ENCODE data around the gene RAB35.

Gene RAB35

DNA sequence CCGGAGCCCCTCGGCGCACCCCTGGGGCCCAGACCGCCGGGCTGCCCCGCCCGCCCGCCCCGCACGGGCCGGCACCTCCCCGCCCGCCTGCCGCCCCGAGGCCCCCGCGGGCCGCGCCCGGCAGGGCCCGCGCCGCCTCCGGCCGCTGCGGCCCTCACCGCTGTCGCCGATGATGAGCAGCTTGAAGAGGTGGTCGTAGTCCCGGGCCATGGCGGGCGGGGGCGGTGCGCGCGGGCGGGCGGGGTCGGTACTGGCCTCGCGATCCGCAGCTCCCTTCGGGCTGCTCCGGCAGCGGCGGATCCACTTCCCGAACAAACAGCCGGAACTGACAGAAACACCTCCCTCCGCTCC lies at the start of gene RAB35:
Gene RAB35, minus strand, starts transcription at position 313 of the 351 bp plus-strand sequence. Its CDS starts 103 bp downstream, at position 210.
- DNase-seq: no peak

DNA sequence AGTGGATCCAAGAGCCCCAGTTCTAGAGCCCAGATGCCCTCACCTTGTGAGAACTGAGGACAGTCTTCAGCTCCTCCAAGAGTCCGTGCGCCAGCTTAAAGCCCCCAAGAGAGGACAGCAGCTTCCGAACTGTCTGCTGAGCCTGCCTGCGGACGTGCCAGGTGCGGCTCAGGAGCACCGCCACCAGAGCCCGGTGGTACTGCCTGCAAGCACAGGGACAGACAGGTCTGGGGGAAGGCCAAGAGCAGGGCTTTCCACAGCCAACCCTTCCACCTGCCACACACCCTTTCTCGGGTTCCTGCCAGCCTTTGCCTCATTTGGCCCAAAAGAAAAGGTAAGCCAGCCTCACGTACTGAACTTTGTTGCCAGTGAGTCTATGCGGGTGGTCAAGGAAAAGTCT lies 47.7 kb upstream of the RAB35 start:
- DNase-seq: no peak

DNA sequence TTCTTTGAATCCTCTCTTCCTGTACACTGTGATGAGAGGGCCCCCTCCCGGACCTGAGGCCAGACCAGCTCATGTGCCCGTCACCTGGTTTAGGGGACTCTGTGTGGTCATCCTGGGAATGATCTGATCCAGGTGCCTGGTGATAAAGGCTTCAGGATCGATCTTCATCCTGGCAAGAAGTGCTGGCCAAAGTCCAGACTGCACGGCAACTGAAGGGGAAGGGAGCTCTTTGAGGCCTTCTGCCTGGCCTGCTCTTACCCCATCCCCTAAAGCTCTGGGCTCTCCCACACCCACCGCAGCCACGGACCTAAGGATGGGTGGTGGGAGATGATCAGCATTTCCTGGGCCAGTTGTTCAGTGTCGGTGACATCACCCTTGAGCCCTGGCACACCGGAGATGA lies 46.2 kb upstream of the RAB35 start:
- DNase-seq: no peak

DNA sequence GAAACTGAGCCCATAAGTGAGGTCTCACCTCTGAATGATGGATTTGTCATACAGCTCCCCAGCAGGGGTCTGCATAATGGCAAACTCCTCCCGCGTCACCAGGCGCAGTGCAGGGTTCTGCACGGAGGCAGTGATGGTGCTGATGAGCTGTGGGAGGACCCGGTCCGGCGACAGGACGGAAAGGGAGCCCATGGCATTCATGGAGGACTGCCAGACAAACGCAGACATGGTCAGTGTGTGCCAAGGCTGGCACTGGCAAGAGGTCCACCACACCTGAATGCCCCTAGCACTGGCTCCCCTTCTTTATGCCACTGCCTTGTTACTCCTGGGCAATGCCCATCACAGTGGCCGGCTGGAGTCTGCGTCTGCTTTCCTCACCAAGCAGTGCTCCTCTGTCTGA lies 45.3 kb upstream of the RAB35 start:
- DNase-seq: no peak

DNA sequence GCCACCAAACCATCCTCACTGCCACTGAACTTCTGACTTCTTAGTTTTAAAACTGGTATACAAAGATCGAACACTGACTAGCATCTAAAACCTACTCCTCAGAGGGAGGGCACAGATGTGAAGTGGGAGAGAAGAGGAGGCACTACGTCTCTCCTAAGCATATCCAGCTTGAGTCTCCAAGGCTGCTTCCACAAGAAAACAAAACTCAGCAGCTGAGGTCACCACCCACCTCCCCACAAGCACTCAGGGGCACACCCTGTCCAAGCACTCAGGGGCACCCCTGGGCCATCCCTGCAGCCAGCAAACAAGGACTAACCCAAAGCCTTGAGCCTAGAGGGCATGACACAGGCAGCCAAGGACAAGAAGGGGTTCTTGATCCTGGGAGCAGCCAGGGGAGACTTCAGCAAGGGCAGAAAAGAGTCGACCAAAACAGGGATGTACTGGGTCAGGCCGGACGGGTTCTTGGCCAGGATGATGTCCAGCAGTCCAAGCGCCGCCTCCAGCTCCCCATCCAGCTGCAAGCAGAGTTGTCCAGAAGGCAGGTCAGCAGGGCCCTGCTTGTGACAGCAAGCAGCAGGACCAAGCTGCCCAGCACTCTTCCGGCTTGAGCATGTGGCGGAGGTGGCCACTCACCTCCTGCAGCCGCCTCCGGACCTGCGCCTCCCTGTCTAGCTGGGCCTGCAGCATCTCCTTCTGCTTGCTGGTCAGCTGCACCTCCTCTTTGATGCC lies 43.1 kb upstream of the RAB35 start:
- no peak for DNase-seq

DNA sequence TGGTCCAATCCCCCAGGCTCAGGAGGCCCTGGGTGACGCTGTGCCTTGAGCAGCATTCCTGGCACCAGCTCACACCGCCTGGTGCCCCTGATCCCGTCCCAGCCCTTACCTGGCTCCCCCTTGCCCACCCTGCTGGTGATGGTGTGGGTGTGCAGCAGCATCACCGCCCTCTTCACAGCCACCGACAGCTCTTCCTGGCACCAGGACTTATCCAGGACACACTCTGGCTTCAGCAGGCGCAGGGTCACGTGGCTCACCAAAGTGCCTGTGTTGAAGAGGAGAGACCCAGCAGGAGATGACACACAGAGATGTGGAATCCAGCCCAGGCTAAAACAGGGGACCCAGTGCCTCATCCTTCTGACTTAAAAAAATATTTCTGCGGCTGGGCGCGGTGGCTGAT lies 41.8 kb upstream of the RAB35 start:
- DNase-seq: no peak

DNA sequence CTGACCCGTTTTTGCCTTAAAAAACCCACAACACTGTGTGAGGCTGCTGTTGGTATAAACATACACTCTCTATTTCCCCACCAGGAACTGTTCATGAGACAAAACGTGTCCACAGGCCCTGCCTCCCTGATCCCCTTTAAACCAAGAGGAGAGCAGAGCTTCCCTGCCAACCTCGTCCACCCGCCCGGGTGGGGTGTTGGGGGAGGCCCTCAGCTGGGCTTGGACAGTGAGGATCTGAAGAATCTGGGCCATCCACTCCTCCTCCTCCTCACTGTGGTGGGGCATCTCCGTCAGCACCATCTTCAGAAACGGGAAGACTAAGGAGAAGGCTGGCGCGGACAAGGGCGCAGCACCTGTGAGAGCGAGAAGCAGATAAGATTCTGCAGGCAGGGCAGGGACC lies 41.1 kb upstream of the RAB35 start:
- DNase-seq: no peak

DNA sequence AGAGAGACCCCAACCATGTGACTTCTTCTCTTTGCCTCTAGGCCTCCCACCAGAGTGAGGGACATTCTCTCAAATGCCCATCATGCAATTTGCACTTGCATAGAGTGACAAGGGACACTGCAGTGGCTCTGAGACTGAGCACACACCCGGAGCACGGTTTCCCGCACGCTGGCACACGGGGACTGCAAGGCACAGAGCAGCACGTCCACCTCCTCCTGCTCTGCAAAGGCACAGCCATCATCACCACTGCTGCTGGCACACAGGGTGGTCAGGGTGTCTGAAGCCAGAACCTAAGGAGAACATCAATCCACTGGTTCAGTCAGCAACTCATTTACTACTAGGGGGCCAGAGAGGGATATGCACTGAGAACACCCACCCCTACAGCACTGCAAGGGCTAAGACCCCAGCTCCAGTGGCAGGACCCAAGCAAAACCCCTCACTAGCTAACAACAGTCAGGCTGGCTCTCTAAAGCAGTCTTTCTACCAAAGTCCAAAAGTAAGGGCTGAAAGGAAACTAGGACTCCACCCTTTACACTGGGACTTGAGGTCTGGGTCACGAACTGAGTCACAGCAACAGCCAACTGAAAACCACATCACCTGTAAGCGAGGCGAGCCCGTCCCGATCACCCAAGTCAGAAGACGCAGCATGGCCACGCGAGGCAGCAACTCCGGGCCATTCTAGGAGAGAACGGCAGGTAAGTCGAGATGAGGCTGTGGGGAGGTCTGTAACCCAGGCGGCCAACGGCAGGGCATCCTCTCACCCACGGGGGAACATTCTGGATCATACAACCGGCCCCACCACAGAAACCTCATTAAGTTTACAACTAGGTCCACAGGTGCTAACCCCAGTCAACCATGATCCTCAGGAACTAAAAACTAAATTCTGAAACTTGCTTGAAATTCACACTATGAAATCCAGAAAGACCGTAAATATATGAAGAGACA lies 40.0 kb upstream of the RAB35 start:
- DNase-seq: no peak

DNA sequence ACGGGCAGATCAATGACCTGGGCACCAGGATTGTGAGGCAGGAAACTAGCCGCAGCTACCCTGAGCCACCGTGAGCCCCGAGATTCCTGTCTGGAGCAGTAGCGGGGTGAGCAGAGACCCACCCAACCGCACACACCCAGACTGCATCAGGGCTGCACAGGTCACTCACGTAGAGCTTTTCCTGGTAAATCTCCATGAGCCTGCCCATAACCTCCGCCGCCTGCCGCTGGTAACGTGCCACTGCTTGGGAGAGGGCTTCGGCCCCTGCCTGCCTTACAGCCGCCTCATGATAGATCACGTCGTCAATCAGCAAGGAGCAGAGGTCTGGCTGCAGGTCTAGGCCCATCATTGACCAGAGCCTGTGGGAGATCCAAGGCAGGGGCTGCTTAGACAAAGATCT lies 38.5 kb upstream of the RAB35 start:
- DNase-seq: no peak

DNA sequence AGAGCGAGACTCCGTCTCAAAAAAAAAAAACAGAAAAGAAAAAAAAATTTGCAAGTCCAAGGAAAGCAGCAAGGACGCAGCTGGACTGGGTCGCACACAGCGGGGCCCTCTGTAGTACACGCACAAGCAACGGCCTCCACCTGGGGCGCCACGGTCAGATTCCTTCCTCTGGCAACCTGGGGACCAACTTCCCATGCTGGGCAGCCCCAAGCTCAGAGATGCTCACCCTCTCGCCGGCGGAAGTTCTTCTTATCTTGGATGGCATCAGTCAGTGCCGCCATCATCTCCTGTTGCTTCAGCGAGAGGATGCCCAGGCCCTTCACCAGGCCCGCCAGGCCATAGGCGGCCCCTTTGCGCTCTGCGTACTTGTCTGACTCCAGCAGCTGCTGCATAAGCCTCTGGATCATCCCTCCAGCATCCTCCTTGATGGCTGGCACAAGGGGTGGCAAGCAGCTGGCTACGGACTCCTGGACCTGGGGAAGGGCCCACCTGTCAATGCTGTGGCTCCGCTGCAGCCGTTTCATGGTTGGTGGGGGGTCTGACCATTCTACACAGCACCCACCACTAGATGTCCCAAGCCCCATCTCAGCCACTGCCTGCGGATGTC lies 34.5 kb upstream of the RAB35 start:
- no peak for DNase-seq

DNA sequence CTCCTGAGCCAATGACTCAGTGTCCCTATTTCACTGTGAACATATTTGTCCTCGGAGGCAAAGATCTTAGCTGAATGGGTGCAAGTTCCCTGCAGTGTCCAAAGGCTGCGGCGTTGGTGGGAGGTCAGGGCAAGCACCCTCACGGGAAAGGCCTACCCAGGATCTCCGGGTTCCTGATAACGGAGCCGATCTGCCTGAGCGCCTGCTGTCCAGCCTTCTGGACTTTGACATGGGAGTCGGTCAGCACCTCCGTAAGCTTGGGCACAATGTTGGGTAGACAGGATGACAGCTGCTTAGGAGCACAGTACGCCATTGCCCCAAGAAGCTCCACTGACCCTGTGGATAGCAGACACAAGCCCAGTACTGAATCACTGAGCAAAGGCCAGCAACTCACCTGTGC lies 31.5 kb upstream of the RAB35 start:
- DNase-seq: no peak

DNA sequence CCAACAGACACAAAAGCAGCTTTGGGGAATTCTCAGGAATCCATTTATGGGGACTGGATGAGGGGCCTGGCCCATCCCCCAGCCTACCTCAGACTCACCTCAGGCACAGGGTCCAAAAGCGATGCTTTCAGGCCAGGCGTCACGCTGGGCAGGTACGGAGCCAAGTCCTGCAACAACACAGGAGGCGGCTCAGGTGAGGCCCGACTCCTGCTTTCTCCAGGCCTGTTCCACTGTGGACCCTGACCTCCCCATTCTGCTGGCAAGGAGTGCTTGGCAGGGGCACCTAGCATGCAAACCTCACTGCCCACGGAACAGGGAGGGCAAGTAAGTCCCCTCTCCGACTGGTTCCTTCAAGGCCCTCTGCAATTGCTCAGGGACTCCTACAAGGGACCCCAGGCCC lies 28.6 kb upstream of the RAB35 start:
- DNase-seq: no peak

DNA sequence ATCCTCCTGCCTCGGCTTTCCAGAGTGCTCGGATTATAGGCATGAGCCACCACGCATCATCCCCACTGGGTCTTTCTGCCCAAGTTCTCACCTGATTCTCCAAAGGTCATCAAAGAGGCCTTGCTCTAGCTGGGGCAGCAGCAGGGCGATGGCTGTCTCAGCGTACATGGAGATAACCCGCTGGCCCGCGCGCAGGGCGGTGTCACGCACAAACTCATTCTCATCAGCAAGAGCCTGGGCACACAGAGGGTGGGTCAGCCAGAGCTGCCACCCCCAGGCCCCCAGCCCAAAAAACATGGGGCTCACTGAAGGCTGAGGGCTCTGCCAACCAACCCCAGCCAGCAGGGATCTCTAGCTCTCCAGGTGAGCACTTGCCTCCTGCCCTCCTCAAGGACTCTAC lies 27.7 kb upstream of the RAB35 start:
- DNase-seq: no peak

DNA sequence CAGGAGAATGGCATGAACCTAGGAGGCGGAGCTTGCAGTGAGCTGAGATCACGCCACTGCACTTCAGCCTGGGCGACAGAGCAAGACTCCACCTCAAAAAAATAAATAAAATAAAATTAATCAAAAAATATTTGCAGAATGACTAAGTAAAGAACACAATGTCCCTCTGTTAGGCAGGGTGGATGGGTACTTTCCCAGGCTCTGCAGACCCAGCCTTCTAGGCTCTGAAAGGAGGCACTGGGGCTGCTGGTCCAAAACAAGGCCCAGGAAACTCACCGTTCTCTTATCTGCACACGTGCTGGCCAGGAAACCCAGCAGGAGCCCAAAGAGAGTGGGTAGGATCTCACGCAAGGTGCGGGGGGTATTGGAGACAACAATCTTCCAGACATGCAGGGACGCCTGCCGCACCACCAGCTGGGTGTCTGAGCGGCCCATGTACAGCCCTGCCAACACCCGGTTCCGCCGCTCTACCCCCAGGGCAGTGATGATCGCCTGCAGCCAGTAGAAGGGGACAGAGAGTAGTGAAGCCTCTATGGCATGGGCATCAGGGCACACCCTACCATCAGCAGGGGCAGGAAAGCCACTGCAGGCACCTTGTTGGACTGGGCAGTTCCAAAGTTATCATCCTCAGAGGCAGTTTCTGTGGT lies 25.8 kb upstream of the RAB35 start:
- DNase-seq: no peak

DNA sequence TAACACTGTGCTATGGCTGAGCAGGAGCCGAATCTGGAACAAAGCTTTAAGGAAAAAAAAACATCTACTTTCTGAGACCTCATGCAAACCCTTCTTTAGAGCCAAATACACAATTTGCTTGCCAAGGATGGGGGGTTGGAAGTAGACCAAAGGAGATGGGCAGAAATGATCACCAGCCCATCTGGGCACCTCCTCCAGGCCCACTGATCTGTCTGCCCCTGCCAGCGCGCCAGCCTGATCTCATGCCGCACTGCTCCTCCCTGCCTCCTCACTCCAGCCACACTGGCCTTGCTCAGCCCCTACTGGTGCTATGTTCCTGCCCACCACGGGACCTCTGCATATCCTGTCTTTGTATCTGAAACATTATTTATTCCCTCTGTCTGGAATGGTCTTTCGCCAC lies 24.8 kb upstream of the RAB35 start:
- DNase-seq: no peak

DNA sequence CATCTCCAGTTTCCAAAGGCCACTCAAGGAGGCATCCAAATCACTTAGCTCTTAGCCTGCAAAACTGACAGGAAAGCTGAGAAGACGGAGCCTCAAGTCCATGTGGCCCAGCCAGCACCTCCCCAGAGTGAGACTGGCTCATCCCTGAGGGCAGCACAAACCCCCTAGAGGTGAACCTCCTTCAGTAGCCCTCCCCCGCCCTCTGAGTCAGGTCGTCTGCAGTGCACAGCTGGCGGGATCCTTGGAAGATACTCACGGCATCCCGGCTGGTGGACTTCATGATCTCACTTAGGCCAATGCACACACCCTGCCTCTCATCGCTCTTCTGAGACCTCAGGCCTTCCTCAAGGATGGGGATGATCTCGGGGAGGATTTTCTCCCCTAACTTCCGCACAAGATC lies 24.1 kb upstream of the RAB35 start:
- DNase-seq: no peak

DNA sequence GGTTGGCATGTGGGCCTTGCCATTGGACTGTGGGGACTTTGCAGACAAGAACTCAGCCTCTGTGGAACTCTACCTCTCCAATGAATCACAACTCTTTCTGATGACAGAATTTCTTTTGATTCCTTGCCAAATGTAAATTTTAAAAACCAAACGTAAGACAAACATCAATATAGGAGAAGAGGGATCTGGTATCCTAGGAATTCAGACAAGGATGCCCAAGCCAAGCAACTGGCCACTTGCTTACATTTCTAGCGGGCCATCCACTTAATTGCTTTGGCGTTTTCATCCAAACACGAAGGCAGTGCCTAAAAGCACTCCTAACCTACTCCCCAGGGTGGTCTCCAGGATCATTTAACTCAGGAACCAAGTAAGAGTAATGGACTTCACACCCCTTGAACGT lies 23.4 kb upstream of the RAB35 start:
- no peak for DNase-seq

DNA sequence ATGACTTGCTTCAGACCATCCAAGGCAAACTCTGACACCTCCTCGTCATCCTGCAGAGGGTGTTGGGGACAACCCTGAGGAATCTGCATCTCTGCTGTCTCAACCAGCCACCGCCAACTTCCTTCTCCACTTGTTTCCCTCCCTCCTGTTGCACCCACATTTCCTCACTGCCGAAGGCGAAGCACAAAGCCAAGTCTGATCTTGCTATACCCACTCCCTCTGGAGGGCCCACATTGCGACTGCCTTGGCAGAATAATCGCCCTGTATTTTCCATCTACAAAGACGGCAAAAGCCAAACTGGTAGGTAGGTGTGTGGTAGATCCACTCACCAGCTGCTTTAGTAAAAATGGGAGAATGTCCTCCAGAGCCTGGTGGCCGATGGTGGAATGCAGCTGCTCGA lies 21.8 kb upstream of the RAB35 start:
- DNase-seq: no peak

DNA sequence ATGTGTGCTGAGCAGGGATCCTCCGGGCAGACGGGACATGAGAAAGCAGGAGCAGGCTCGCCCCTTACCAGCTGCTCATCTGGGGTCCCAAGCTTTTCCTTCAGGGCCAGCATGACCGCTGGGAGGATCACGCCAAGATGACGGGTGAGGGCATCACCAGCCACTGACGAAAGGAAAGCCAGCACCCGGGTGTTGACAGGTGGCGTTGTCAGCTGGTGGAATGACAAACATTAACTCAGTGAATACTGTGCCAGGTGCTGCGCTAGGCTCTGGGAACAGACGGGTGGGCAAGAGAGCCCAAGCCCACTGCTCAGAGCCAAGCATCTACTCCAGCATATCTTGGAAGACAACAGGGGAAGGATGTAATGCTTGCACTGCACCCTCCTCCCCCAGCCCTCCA lies 21.3 kb upstream of the RAB35 start:
- DNase-seq: no peak

DNA sequence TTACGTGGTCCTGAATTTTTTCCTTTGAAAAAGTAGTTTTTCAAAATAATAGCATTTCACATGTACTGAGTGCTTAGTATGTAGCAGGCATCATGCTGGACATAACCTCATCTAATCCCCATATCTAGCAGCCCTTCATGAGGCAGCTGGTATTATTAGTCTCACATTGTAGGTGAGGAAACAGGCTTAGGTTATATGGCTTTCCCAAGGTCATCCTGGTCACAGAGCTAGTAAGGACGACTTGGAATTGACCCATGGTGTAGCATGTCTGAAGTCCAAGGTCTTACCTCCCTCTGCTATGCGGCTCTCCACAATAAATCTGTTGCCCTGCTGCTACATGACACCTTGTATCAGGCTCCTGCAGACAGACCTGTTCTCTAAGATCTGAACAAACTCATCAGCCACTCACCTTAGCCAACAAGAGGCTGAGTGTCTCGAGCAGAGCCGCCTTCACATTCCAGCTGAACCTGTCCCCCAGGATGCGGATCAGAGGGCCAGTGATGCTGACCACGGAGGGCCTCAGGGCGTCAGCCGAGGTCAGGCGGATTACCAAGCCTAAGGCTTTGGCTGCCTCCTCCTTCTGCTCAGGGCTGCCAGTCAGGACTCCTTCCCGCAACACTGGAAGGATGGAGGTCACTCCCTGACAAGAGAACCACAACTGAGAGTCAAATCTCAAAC lies 19.7 kb upstream of the RAB35 start:
- no peak for DNase-seq

DNA sequence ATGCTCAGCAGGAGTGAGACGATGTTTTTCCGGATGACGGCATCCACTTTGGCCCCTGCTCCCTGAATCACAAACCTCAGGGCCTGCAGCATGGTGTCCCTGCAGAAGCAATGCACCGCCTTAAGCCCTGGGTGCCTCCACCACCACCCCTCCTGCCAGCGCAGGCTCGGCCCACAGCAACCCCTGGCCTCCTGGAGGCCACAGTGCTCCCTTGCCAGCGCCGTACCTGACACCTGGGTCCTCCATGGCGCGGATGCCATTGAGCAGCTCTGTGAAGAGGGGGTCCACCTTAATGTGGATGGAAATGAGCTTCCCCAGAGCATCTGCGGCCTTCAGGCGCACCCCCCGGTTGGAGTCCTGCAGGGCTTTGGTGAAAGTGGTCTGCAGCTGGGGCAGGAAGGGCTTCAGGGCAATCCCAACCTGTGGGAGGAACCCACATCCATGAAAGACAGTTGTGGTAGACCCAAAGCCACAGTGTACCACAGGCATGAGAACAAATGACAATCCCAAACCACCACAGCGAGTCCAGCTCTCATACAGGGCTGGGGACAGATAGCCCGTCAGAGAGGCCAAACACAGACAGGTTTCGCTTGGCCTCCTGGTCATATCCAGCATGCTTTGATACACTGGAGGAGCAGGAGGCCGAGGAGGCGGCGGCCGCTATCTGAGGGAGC lies 17.9 kb upstream of the RAB35 start:
- DNase-seq: no peak

DNA sequence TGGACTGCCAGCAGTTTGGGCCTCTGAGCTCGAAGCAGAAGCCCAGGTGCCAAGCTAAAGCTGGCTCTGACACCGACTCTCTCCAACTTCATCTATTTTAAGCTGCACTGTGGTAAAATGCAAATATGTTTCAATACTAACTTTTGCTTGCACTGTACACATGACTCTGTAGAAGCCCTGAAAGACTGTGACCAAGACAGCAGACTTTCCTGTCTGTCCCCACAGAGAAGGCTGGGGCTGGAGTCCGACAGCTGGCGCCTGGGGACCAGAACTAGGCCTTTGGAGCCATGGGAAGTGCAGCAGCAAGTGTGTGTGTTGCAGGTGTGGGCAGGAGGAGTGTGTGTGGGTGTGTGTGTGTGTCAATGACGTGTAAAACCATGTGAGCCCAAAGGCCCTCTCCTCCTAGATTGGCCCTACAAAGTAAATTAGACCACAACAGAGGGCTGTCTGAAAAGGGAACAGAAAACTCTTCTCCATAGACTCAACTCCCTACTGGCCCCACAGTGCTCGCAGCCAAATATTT lies 16.4 kb upstream of the RAB35 start:
- no peak for DNase-seq
